ENCODE measurements around the gene UGT2B11. TPM values are rescaled to one million over a fixed set of nuclear protein-coding genes. Genes with fewer than 3 reads are reported as not detected.
"Not testable (repeated sequence)": the region's sequence is repeated elsewhere in the genome, so short reads cannot be mapped to it uniquely, and the experiment has no call there.

The UGT2B11 gene
- total RNA-seq: not detected

DNA sequence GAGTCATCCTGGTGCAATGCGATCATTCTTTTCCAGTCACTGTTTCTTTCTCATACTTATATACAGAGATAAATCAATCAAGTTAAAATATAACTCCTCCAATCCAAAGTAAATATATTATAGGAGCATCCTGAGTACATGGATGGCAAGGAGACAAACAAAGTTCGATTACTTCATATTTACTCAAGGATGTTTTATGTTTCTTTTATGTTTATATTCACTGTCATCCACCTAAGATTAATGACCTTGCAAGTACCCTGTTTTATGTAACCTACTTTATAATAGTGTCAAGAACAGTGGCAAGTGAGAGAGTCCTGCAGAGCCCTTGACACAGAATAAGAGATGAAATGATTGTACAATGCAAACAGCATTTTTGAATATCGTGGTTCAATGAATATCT is at the start of gene UGT2B11:
UGT2B11 (minus strand) TSS at position 33 of the 400 bp plus-strand sequence; CDS start at position 7, 26 bp downstream.
- intact Hi-C loops (cut with DNase I): no loop called here
- ATAC-seq (no peak), DNase-seq (ENCODE audit: low spot score) (no peak)

DNA sequence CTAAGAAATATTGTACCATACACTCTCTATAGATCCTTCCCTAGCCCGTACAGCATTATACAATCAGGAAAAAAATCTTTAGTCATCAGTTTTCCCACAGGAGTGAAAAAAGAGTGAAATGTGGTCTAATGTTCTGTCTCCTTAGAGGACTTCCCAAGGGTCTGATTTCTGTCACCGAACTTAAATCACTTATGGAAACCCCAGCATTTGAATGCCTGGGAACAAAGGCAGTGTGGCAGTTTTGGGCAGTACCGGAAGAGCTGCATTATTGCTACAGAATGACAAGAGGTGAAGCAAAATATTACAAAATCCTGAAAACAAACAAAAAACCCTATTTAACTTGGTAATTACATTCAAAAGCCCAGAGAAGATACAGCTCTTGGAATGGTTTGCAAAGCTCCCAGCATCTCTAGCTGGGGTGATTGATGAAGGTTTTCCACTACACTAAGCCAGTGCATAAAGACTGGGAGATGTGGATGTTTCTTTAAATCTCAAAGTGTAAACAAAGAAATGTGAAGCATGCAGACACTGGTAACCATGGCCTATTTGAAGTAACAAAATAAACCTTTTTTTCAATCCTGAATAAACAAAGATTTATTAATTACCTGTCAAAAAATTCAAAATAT is 38.7 kb upstream of the UGT2B11 start:
- ATAC-seq; DNase-seq (ENCODE audit: low spot score); intact Hi-C loops (cut with DNase I): not testable (repeated sequence)

DNA sequence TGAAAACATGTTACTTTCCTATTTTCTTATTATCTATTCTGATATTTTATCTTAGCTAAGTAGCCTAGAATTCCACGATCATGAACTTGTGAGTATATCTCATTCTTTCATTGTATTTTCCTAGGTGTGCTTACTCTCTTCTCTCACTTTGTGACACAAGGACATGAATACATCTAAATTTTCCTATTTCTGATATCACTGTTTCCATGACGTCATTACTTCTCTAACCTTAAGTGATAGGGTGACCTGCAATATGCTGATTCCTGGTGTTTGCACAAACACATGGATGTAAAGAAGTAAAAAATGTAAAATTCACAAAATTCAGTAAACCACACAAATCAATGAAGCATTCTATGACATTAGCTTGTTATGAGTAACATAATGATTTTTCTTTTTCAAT is 36.3 kb upstream of the UGT2B11 start:
- DNase-seq (ENCODE audit: low spot score); ATAC-seq; intact Hi-C loops (cut with DNase I): not testable (repeated sequence)

DNA sequence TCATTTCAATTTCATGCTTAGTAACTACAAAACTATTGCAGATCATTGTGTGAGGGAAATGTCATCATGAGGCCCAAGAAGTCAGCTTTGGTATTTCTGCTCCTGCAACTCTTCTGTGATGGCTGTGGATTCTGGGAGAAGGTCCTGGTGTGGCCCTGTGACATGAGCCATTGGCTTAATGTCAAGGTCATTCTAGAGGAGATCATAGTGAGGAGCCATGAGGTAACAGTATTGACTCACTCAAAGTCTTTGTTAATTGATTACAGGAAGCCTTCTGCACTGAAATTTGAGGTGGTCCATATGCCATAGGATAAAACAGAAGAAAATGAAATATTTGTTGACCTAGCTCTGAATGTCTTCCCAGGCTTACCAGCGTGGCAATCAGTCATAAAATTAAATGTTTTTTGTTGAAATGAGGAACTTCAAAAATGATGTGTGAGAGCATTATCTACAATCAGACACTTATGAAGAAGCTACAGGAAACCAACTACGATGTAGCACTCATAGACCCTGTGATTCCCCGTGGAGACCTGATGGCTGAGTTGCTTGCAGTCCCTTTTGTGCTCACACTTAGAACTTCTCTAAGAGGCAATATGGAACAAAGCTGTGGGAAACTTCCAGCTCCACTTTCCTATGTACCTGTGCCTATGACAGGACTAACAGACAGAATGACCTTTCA is 28.2 kb upstream of the UGT2B11 start:
- intact Hi-C loops (cut with DNase I); DNase-seq (ENCODE audit: low spot score); ATAC-seq: not testable (repeated sequence)

DNA sequence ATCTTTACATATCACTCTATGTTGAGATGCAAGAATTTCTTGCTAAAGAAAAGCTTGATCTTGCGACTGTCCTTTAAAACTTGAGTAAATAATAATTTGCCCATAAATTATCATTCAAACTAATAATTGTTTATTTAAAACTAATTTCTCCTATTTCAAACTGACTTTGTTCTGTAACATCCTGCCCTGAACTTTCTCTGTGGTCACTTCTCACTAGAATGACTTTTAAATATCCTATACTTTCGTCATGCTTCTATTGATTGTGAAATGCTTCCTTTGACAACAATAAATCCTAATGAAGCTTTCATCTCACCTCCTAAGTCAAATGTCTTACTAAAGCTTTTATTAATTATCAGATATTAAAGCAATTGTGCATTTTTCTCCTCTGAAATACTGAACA is 27.2 kb upstream of the UGT2B11 start:
- DNase-seq (ENCODE audit: low spot score); intact Hi-C loops (cut with DNase I); ATAC-seq: not testable (repeated sequence)

DNA sequence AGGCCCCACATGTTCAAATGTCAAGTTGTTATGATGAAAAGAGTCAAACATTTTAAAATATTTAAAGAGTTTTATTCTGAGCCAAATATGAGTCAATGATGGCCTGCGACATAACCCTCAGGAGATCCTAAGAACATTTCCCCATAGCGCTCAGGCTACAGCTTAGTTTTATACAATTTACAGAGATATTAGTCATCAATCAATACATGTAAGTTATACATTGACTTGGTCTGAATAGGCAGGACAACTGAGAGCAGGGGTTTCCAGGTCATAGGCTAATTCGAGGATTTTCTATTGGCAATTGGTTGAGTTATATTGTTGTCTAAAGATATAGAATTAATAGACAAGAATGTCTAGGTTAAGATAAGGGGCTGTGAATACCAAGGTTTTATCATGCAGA is 26.2 kb upstream of the UGT2B11 start:
- DNase-seq (ENCODE audit: low spot score); ATAC-seq; intact Hi-C loops (cut with DNase I): not testable (repeated sequence)

DNA sequence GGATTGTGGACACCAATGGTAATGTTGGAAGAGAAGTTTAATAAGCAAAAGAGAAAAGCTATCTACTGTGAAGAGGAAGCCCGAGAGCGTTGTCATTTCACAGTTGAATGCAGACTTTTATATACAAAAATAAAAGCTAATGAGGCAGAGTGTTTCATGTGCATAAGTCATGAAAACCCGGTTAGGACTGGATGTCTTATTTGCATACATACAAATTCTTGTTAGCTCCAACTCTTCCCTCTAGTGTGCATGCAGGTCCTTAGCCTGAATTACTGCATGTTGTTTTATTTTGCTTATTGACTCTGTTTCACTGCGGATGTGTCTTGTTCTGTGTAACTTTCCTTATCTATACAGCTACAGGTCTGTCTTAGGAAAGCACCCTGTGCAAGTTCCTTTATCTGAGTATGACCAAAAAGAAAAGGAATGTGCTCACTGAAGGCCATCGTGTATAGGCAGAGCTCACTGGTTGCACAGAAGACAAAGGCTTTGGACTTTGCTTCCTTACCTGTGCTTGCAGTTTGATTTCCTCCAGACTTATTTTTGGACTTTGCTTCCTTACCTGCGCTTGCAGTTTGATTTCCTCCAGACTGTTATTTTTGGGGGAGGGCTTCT is 25.1 kb upstream of the UGT2B11 start:
- DNase-seq (ENCODE audit: low spot score) (no peak), ATAC-seq (no peak)
- intact Hi-C loops (cut with DNase I): no loop called here

DNA sequence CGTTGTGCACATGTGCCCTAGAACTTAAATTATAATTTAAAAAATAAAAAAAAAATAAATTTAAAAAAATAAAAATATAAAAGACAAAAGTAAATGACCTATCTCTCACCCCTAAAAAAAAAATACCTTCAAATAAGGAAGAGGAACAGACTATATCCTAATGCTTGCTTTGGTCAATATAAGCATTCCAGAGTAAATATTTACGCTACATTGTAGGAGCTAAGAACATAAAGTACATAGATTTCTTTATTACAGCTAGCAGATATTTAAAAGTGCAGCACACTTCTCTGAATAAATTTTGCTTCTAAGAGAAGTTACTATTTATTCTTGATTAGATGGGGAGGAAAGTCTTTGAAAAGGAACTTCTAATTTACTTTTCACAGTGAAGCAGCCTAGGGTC is 24.5 kb upstream of the UGT2B11 start:
- ATAC-seq: no peak
- no peak for DNase-seq (ENCODE audit: low spot score)
- intact Hi-C loops (cut with DNase I): no loop called here

DNA sequence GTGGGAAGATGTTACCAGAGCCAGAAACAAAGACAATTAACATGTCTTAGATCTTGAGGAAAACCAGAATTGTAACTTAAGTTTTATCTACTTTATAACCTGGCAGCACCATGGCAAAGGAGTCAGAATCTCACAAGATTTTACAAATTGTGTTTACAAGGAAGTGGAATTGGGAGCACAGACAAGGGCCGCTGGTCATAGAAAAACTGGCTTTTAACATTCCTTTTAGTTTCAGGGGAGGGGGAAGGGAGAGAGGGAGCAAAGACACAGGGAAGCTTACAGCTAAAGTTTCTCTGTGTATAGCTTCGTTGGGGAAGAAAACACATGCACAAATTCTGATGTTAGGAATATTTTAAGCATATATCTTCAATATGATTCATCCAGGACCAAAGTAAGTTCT is 10.3 kb upstream of the UGT2B11 start:
- ATAC-seq: no peak
- DNase-seq (ENCODE audit: low spot score): no peak
- intact Hi-C loops (cut with DNase I): no loop called here

DNA sequence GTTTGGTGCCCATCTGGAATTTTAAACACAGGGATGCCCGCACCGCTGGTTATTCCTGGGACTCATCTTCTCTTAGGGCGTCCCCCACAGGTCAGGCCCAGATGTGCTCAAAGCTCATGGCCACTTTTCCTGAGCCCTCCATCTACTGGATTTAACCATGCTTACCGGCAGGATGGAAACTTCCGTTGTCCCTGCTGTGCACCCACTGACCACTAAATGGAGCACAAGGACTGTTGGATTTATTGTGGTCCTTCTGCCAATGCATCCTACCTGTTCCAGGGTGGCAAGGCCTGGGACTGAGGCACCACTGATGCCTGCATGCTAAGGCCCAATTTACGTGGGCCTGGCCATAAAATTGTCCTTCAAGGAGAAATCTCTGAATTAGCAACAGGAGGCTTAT is 8.7 kb upstream of the UGT2B11 start:
- ATAC-seq; DNase-seq (ENCODE audit: low spot score); intact Hi-C loops (cut with DNase I): not testable (repeated sequence)

DNA sequence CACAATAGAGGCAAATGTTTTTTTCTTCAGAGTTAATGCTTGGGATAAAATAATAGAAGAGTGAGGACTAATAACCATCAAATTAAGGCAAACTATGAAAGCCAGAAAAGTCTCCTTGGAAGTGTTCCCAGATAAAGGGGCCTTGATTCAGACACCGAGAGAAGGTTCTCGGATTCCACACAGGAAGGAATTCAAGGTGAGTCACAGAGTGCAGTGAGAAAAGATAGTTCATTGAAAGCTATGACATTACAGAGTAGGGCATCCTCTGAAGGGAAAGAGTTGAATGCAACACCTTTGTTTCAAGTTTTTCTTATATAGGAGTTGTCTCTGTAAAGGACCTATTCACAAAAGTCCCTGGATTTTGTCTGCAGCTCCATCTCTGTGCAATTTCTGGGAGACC is 3.9 kb upstream of the UGT2B11 start:
- ATAC-seq; DNase-seq (ENCODE audit: low spot score); intact Hi-C loops (cut with DNase I): not testable (repeated sequence)

DNA sequence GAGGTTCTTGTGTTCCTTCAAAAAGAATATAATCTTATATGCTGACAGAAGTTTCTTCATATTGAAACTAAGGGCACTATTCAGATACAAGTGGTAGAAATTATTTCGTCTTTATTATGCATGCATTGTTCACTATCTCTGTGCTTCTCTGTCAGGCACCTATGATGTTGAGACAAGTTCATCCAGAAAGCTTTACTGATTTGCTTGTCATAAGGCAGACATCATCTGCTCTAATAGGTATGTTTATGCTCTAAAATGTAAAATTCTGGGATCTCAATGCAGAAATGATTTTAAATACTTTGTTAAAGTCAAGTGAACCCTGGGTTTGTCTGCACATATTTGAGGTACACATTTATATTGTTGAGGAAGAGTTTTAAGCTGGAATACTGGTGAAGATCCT is 3.6 kb downstream of the UGT2B11 start:
- intact Hi-C loops (cut with DNase I): no loop called here
- ATAC-seq: no peak

DNA sequence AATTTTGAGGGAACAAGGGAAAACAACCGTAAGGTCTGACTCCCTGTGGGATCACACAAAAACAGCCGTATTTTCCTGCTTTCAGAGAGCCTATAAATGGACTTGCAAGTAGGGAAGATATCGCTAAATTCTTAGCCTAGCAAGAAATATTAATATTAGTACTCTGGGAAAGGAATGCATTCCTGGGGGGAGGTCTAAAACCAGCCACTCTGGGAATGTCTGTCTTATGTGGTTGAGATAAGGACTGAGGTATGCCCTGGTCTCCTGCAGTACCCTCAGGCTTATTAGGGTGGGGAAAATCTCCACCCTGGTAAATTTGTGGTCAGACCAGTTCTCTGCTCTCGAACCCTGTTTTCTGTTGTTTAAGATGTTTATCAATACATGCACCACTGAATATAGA is 16.0 kb downstream of the UGT2B11 start:
- intact Hi-C loops (cut with DNase I); DNase-seq (ENCODE audit: low spot score): not testable (repeated sequence)

More for the DNA sequence above, 3.6 kb downstream of the UGT2B11 start:
- no peak for DNase-seq (ENCODE audit: low spot score)

DNA sequence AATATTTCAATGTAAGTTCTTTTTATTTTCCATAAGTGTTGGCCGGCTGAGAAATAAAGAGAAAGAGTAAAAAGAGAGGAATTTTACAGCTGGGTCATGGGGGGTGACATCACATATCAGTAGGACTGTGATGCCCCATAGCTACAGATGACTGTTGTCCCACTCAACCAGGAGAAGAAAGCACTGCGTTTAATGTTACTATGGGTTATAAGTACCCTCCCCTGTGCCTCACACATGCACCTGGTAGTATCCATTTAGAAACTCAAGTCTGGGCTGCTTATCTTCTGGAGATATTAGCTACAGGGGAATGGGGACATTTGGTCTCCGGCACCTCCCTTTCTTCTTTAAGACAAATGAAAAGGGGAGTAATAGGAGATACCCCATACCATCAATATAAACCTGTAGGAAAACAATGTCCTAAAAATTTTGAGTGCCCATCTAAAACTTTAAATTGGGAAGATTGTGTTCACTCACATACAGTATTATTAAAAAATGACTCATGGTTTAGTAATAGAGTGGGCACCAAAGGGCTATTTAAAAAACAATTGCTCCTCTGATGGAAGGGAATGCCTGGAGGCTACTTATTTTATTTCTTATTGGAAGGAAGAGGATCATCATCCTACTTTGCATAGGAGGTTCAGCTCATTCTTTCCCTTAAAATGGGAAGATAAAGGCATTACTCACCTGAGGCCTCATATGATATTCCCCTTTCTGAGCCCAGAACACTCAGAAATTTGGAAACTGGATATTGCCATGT is 18.2 kb downstream of the UGT2B11 start:
- no peak for ATAC-seq
- intact Hi-C loops (cut with DNase I): no loop called here
- no peak for DNase-seq (ENCODE audit: low spot score)

More for the DNA sequence above, 16.0 kb downstream of the UGT2B11 start:
- not testable (repeated sequence) for ATAC-seq

DNA sequence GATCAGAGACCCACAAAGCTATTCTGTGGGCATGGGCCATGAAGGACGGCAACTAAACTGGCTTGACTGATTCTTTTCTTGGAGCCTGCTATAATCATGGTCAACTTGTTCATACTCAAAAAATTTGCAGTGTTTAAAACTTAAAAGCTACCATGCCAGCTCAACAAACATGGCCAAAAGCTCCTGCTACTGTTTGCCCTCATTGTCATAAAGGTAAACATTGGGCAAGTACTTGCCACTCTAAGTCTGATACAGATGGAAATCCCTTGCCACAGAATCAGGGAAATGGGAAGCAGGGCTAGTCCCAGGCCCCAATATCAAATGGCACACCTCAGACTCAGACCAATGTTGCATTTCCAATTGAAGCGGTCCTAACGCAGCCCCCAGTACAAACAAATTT is 20.4 kb downstream of the UGT2B11 start:
- intact Hi-C loops (cut with DNase I): no loop called here
- ATAC-seq (no peak), DNase-seq (ENCODE audit: low spot score) (no peak)

DNA sequence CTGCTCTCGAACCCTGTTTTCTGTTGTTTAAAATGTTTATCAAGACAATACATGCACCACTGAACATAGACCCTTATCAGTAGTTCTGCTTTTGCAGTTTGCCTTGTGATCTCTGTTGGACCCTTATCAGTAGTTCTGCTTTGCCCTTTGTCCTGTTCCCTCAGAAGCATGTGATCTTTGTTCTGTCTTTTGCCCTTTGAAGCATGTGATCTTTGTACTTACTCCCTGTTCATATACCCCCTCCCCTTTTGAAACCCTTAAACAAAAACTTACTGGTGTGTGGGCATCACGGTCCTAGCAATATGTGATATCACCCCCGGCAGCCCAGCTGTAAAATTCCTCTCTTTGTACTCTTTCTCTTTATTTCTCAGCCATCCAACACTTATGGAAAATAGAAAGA is 22.6 kb downstream of the UGT2B11 start:
- ATAC-seq; intact Hi-C loops (cut with DNase I); DNase-seq (ENCODE audit: low spot score): not testable (repeated sequence)

DNA sequence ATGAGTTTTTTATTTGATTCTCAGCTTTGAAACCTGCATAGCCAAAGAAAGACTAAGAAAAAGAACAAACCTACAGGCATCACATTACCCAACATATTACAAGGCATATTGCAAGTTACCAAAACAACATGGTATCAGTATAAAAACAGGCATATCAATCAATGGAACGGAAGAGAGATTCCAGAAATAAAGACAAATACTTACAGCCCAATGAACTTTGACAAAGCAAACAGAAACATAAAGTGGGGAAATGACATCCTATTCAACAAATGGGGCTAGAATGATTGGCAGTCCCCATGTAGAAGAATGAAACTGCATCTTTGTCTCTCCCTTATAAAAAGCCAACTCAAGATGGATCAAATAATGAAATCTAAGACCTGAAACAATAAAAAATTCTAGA is 23.9 kb downstream of the UGT2B11 start:
- intact Hi-C loops (cut with DNase I); DNase-seq (ENCODE audit: low spot score); ATAC-seq: not testable (repeated sequence)

DNA sequence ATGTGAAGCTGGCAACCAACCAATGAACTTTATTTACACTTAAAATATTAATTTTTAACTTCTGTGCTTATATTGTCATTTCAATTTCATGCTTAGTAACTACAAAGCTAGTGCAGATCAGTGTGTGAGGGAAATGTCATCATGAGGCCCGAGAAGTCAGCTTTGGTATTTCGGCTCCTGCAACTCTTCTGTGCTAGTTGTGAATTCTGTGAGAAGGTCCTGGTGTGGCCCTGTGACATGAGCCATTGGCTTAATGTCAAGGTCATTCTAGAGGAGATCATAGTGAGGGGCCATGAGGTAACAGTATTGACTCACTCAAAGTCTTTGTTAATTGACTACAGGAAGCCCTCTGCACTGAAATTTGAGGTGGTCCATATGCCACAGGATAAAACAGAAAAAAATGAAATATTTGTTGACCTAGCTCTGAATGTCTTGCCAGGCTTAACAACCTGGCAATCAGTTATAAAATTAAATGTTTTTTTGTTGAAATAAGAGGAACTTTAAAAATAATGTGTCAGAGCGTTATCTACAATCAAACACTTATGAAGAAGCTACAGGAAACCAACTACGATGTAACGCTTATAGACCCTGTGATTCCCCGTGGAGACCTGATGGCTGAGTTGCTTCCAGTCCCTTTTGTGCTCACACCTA is 32.9 kb downstream of the UGT2B11 start:
- ATAC-seq; DNase-seq (ENCODE audit: low spot score); intact Hi-C loops (cut with DNase I): not testable (repeated sequence)

DNA sequence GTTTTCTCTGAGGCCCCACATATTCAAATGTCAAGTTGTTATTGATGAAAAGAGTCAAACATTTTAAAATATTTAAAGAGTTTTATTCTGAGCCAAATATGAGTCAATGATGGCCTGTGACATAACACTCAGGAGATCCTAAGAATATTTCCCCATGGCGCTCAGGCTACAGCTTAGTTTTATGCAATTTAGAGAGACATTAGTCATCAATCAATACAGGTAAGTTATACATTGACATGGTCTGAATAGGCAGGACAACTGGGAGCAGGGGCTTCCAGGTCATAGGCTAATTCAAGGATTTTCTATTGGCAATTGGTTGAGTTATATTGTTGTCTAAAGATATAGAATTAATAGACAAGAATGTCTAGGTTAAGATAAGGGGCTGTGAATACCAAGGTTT is 34.7 kb downstream of the UGT2B11 start:
- intact Hi-C loops (cut with DNase I); DNase-seq (ENCODE audit: low spot score); ATAC-seq: not testable (repeated sequence)
